ENCODE results near the gene PDE6G.
A peak's percentile ranks its signal among the peaks of the same experiment; 100 is the strongest.
"Not testable (repeated sequence)": the region's sequence is repeated elsewhere in the genome, so short reads cannot be mapped to it uniquely, and the experiment has no call there.

PDE6G gene

DNA sequence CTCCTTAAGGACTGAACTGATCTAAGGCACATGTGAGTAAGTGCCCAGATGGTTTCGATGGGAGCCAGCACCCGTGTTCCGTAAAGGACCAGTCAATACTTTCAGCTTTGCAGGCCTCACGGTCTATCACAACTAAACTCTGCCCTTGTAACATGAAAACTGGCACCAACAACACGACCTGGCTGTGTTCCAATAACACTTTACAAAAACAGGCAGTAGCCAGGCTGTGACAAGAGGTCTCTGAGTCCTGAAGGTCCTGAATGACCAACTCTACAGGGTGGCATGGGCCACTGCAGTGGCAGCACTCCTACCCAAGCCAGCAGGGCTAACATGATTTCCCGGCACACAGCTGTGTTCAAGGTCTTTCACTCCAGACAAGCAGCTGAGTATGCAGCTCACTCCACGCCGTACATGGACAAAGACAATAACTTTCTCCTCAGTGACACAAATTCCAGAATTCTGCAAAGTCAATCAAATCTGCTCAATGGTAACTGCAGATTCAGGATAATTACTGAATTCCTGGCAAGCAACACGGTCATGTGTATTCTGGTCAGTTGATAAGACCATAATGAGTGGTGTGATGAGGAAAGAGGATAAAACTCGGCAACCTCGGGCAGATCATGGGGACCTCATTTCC, 34.7 kb downstream of the PDE6G start:
- no peak for DNase-seq

DNA sequence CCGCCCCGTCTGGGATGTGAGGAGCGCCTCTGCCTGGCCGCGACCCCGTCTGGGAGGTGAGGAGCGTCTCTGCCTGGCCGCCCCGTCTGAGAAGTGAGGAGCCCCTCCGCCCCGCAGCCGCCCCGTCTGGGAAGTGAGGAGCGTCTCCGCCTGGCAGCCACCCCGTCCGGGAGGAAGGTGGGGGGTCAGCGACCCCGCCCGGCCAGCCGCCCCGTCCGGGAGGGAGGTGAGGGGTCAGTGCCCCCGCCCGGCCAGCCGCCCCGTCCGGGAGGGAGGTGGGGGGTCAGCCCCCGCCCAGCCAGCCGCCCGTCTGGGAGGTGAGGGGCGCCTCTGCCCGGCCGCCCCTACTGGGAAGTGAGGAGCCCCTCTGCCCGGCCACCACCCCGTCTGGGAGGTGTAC, 38.0 kb downstream of the PDE6G start:
- DNase-seq = not testable (repeated sequence)

DNA sequence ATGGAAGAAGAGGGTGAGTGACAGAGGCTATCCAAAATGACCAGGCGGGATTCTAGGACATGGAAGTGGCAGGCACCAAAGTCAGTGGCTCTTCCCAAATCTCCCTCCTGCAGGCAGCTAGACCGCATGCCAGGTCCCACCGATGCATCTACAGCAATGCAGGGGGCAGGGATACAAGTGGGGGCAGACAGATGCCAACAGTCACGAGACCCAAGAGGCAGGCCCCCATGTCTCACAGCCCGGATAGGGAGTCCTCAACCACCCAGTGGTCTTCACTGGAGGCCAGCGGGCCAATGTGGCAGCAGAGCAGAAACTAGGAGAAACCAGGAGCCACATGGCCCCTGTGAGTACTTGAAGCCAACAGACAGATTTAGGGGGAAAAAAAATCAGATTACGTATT, 39.5 kb downstream of the PDE6G start:
- DNase-seq = no peak

DNA sequence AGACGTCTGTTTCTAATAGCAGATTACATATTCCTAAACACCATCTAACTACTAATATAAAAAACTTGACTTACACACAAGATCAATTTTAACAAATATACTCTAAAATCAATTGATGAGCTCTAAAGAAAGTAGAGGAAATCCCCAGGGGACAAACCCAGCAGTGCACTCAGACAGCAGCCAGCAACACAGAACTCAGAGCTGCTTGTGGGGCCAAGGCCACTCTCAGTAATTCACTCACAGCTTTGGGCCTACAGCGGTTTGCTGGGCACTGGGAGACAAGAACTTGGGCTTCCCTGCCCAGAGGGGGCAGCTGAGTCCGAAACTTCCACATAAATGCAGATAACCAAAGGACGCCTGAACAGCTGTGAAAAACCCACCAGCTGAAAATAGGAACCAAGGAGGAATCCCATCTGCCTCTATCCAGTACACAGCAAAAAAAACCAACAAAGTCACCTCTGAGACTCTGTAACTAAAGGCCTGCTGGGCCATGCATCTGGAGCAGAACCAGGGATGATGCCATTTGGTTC, 40.9 kb downstream of the PDE6G start:
- DNase-seq = no peak

DNA sequence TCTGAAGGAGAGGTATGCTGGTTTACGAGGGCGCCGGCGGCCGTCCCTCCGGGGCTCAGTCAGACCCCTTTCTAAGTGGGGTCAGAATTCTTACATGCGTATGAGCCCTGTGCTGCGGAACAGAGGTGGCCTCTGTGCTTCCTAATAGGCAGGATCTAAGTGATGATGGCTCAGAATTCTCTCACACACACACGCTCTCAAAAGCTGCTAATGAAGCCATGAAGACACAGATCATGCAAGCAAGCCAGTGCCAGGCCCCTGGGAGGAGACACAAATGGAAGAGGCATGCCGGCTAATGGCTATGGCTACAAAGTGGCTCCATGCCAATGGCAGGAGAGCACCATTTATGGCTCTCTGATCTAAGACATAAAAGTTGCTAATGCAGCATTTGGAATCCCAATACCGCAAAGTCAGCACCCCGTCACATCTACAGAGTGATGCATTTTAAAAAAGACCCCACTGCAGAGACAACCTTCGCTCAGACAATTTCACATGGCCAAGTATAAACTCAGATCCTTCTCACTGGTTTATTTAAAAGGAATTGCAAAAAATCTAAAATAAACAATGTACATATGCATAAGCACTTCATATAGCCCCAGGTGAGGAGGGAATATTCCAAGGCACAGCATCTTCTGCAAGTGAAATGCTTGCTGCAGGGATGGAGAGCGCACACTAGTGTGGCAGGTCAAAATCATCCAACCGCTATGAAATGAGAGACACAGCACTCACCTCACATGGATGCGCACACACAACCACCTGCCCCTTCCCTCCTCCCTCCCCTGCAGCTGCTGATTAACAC, 44.0 kb downstream of the PDE6G start:
- no peak for DNase-seq

DNA sequence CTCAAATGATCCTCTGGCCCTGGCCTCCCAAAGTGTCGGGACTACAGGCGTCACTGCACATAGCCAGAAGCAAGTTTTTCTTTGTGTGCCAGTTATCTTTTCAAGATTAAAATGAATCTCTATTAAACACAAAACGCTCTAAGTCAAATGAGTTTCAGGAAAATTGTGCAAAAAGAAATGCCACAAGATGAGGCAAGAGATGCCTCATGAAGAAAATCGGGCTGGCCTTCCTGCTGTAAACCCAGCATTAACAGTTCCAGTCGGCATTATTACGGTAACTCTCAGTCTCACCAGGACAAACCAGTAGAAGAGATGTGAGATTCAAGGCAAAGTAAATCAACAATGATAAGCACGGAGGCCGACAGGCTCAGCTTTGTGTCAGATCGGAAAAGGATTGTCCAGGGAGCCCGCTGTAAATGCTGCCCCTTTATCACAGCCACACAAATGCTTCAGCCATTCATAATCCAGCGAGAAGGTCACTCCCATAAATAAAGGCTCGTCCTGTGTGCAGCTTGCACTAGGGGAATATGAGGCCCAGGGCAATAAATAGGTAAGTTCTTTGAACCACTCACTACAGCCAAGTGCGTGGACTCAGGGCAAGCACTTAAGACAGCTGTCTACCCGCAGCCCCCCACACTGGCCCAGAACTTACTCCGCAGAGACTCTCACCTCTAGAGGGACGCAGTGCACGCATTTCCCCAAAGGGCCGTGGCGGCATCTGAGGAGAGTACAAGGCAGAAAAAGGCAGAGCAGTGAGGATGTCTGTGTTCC, 46.6 kb downstream of the PDE6G start:
- DNase-seq = no peak

DNA sequence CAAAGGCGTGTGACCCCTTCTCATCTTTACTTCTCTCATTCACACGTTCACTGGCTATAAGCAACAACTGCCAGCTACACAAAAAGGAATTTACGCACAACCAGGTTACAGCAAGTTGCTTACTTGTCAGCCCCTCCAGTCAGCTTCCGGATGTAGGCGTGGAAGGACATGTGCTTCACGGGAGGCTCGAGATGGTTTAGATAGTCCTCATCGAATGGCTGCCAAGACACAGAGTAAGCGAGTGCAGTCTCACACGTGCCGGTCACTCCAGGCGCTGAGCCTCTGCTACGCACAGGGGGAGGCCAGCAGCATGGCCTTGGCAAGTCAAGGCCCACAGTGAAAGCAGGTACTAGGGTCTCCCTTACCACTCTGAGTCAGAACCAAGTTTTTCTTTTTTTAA, 47.7 kb downstream of the PDE6G start:
- no peak for DNase-seq

DNA sequence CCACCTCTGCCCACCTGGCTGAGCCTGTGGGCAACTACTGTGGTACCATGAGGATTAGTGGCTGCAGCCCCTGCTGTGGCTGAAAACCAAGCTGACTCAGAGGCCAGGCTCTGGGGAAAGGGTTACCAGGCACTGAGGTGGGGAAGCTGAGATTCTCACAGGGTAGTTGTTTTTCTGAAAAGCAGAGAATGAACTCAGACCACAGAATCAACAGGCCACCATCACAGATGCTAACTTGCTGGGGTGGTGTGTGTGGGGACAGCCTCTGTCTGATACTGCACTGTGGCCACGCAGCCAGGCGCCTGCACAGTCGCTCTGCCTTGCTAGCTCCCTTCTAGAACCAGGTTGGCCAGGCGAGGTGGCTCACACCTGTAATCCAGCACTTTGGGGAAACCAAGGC, 48.3 kb downstream of the PDE6G start:
- no peak for DNase-seq

DNA sequence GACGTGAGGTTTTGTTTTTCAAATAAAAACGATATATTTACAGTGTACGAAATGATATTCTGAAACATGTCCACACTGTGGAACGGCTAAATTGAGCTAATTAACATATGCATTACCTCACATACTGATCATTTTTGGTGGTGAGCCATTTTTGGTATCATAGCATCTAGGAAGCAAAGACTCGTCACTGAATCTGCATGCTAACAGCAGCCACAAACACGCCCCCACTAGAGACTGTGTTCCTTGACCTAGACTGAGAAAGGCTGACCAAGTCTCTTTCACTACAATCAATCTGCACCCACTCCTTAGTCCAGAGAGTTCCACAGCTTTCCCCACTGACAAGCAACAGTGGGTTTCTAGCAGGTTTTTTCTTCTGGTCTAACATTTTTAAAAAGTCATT, 48.9 kb downstream of the PDE6G start:
- DNase-seq = no peak

DNA sequence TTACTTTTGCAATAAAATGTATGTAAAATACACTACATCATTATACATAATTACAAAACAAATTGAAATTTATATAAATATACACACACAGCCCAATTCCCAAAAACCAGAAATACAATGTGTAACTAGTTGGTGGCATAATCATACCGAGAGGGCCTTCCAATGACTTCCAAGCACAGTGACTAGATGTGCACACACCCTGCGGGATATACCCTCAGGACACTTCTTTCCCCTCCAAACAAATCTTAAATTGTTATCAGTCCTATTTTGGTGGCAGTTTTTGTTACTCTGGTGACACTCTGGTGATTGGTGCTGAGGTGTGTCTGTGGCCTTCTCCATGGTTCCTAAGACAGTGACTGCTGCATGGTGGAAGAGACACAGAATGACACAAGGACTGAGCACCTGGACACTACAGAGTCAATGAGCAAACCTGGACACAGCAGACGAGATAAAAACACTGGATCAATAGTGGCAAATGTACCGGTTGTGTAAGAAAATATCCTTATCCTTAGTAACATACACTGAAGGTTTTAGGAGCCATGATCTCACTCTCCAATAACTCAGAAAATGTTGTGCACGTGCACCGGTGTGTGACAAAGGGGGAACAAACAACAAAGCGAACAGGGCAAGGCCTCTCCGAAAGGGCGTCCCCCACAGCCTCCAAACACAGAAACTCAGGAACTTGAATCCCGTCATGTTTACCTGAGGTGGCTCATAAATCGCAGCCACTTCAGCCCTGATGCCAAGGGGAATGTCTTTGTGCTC, 52.3 kb downstream of the PDE6G start:
- DNase-seq = no peak

DNA sequence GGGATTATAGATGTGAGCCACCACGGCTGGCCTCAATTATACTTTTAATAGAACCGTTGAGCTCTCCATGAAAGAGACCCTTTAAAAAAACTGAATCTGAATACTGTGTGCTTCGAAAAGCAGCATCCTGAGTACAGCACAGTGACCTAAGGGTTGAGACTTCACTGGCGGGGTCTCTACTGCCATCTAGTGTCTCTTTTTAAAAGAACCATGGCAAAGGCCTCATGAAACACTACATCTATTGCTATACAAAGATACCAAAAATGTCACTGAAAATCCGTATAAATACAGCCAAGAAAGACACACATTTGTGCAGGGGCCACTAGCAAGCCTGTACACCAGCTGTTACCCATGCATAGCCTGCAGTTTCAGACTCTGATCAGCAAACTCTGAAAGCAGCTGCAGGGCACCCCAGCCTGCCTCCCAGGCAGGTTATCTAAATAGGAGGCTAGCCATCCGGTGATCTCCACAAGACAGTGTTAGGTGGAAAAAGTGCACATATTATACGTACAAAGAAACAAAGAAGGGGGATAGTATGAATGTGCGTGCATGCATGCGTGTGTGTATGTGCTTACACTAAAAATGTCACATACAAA, 54.7 kb downstream of the PDE6G start:
- DNase-seq = peak; percentile 28

All from DMS79 (cell line).